Ascending aorta (tissue), 2 donors: Measurements from ENCODE around the gene RPS14. TPM values are rescaled to one million over a fixed set of nuclear protein-coding genes. Genes with fewer than 3 reads are reported as not detected.

Experiments used
- DNase-seq, 2 donors: peaks; one replicate each; pipeline ENCODE4 v3.0.0-alpha.2; 2019; ENCODE audit warnings: low spot score in 2 of 2
- H3K27ac ChIP-seq, 2 donors: fragments of 200-600 bp; sonication (generic); one replicate each; pipeline ENCODE4 v1.5.1; 2016 to 2017; ENCODE audit warnings: mild to moderate bottlenecking in 1 of 2
- H3K27me3 ChIP-seq: fragments of 200-600 bp; sonication (generic); one replicate; pipeline ENCODE4 v1.5.1; 2017
- H3K36me3 ChIP-seq, 2 donors: fragments of 200-600 bp; sonication (generic); one replicate each; pipeline ENCODE4 v1.5.1; 2016
- H3K4me1 ChIP-seq, 2 donors: fragments of 200-600 bp; sonication (generic); one replicate each; pipeline ENCODE4 v1.5.1; 2016 to 2017; ENCODE audit warnings: mild to moderate bottlenecking in 1 of 2
- H3K4me3 ChIP-seq, 2 donors: fragments of 200-600 bp; sonication (generic); one replicate each; pipeline ENCODE4 v1.5.1; 2016 to 2017; ENCODE audit warnings: mild to moderate bottlenecking in 1 of 2
- H3K9me3 ChIP-seq, 2 donors: fragments of 200-600 bp; sonication (generic); one replicate each; pipeline ENCODE4 v1.5.1; 2016
- CTCF ChIP-seq, 3 experiments: fragments of 200-600 bp in 2 of 3; fragments of 450-650 bp in 1 of 3; sonication (generic) in 2 of 3; IDR thresholded peaks; one replicate each; pipeline ENCODE4 v1.5.1; 2016 to 2019; ENCODE audit warnings: antibody characterized with exemption in 3 of 3, mild to moderate bottlenecking in 1 of 3, moderate library complexity in 1 of 3
- intact Hi-C: fragments of 100-400 bp; cut with DNase I; formaldehyde crosslinking; loops from one replicate; pipeline ENCODE4 v1.15.1; 2023
- total RNA-seq: library from RNA; depleted of rRNA; stranded (reverse); fragments of >200 nt; gene quantifications from one replicate; pipeline ENCODE4 v1.1.0, GENCODE V29; 2016

Gene RPS14
- total RNA-seq, 1 donor from 2014 or later = 1,928 TPM

GRCh38 chr5:150489360-150490295 lies 40.1 kb upstream of the RPS14 start:
- H3K4me1 ChIP-seq = peaks cover 54 to 70% of the 10 kb centered on the region in 2 donors
- no peak for DNase-seq
- no peaks in the 10 kb centered on the region for H3K27me3 ChIP-seq
- no peaks in the 10 kb centered on the region for H3K9me3 ChIP-seq
- H3K27ac ChIP-seq = peak overlapping the region; percentile 95 to 97
- intact Hi-C loops = loop anchor here (2.0 to 10.0 kb wide), 3 partner anchors 37 to 295 kb away; no protein-coding TSS in a partner anchor
- no peak for TF ChIP-seq CTCF (IDR thresholded peaks at IDR 0.05)
- H3K36me3 ChIP-seq = no peaks in the 10 kb centered on the region
- peak overlapping the region in 1 of 2 donors; percentile 98 for H3K4me3 ChIP-seq

GRCh38 chr5:150488519-150489359 lies 39.2 kb upstream of the RPS14 start:
- H3K4me3 ChIP-seq = peak overlapping the region in 1 of 2 donors; percentile 98
- intact Hi-C loops = loop anchor here (2.0 to 10.0 kb wide), 3 partner anchors 36 to 296 kb away; no protein-coding TSS in a partner anchor
- TF ChIP-seq CTCF (IDR thresholded peaks at IDR 0.05) = no peak
- H3K4me1 ChIP-seq = peaks cover 54 to 70% of the 10 kb centered on the region in 2 donors
- DNase-seq = peak in 1 of 2 donors; percentile 92
- peak overlapping the region; percentile 95 to 97 for H3K27ac ChIP-seq
- no peaks in the 10 kb centered on the region for H3K9me3 ChIP-seq
- no peaks in the 10 kb centered on the region for H3K27me3 ChIP-seq
- H3K36me3 ChIP-seq = no peaks in the 10 kb centered on the region

GRCh38 chr5:150487199-150488061 lies 37.9 kb upstream of the RPS14 start:
- Histone ChIP-seq H3K4me1 (peaks cover 53 to 58% of the 10 kb centered on the region in 2 donors), H3K36me3 (no peaks in the 10 kb centered on the region), H3K27ac (peak overlapping the region; percentile 95 to 97), H3K27me3 (no peaks in the 10 kb centered on the region), H3K9me3 (no peaks in the 10 kb centered on the region), H3K4me3 (peak overlapping the region; percentile 87 to 98)
- peak in 1 of 2 donors; percentile 72 for DNase-seq
- TF ChIP-seq CTCF (IDR thresholded peaks at IDR 0.05) = peak in 1 of 3 experiments; percentile 34
- intact Hi-C loops = loop anchor here (2.0 to 10.0 kb wide), 3 partner anchors 35 to 297 kb away; no protein-coding TSS in a partner anchor

GRCh38 chr5:150486402-150487198 lies 37.1 kb upstream of the RPS14 start:
- peak overlapping the region; percentile 95 to 97 for H3K27ac ChIP-seq
- intact Hi-C loops = loop anchor here (1.0 to 10.0 kb wide), 3 partner anchors 30 to 298 kb away; no protein-coding TSS in a partner anchor
- H3K9me3 ChIP-seq = no peaks in the 10 kb centered on the region
- H3K4me1 ChIP-seq = peaks cover 44 to 50% of the 10 kb centered on the region in 2 donors
- H3K36me3 ChIP-seq = no peaks in the 10 kb centered on the region
- TF ChIP-seq CTCF (IDR thresholded peaks at IDR 0.05) = no peak
- no peaks in the 10 kb centered on the region for H3K27me3 ChIP-seq
- H3K4me3 ChIP-seq = peak overlapping the region; percentile 87 to 98
- DNase-seq = peak in 1 of 2 donors; percentile 80
